Skeletal muscle cell (primary cell): ENCODE results near the gene MSI2.

Source experiments
- DNase-seq: peaks from one replicate; pipeline ENCODE4 v3.0.0-alpha.2; 2010; ENCODE audit warnings: low read depth
- H3K4me3 ChIP-seq: 2 replicates; pipeline ENCODE4 v1.5.1; 2011; ENCODE audit warnings: low read depth, mild to moderate bottlenecking, control low read depth, low read length, moderate library complexity

MSI2 gene

DNA sequence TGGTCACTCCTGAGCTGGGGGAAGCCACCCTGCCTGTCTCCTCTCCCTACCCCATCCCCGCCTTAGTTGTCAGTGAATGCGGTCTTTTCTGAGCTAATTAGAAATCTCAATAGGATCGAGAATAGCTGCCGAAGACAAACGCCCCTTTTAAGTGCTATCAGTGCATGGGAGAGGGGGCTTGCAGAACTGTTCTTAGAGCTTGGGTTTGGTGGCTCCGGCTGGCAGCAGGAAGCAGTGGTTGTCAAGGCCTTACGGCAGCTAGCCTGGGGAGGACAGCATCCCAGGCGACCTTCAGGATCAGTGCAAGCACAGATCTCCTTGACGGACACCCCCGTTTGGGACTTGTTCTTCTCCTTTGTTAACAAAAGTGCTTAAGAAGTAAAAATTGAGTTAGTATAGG, 293.7 kb downstream of the MSI2 start:
- no peak for DNase-seq
- H3K4me3 ChIP-seq = no peak overlapping the region

DNA sequence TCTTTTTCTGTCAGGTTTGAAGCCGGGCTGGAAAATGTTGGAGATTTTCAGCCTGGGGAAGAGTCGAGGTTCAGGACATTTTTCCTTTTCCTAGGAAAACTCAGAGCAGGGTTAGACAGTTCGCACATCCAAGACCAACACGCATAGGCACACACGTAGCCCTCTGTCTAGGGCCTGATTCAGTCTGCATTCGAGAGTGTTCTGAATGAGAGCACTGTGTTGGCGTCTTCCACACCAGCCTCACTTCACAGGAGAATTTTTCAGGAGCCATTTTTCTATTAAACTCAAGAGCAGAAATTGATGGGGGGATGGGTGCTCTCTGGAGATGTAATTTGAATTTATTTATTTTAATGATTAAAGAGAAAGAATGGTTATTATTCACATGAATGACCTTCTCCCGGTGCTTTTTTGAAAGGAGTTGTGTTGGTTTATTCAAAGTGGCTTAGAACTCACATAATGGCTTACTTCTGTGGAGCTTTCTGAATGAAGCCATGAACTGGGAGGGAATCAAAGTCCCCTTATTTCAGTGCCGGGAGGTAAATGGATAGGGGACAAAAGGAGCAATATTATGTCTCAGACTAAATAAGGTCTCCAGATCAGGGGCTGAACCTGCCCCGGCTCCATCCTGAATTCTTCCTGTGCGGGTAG, 294.5 kb downstream of the MSI2 start:
- H3K4me3 ChIP-seq = no peak overlapping the region
- no peak for DNase-seq

DNA sequence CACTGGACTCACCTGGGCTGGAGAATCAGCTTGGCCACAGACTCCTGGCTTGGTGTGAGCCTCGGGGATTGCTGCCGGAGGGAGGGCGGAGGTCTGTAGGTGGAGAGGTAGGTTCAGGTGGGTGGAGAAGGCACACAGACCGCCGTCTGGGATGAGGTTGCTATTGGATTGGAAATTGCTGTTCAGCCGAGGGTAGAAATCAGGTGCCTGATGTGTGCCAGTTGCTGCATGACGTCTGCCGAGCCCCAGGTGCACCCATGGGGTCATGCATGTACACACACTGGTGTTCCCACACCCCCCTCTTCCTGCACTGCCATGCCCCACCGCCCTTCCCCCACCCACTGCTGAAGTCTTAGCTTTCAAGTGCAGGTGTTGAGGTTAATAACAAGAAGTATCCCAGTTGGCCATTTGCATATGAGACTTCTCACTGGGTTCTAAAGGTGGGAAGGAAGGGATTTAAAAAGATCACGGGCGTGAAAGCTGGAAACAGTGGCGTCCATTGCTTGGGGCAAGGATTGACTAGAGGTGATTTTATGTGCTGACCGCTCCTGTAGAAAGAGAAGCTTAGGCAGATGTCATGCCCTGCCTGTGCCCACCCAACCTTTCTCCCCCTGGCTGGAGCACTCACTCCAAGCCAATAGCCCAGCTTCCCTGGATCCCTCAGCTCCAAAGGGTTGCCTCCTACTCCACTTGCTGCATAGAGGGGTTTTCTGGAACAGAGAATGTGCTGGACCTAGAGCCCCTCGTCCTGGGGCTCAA, 295.2 kb downstream of the MSI2 start:
- no peak overlapping the region for H3K4me3 ChIP-seq
- DNase-seq = no peak

DNA sequence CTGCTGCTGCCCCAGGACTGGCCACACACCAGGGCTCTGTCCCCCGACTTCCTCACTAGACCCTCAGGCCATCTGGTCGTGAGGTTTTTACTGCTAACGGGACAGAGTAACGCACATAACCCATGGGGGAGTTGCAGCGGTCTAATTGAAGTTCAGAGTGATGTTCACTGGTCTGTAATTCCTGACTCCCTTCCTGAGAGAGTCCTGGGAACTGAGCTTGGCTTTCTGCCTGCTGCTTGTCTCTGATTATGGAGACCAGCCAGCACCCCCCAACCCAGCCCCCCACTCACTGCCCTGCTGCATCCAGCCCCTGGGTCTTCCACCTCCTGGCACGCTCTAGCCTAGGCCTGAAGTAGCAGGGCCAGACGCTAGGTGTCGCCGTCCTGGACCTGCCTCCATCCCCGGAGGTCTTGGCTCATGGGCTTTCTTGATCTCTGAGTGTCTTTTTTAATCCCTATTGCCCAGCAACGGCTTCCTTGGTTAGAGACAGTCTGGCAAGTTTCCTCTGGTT, 295.8 kb downstream of the MSI2 start:
- no peak for DNase-seq
- no peak overlapping the region for H3K4me3 ChIP-seq

DNA sequence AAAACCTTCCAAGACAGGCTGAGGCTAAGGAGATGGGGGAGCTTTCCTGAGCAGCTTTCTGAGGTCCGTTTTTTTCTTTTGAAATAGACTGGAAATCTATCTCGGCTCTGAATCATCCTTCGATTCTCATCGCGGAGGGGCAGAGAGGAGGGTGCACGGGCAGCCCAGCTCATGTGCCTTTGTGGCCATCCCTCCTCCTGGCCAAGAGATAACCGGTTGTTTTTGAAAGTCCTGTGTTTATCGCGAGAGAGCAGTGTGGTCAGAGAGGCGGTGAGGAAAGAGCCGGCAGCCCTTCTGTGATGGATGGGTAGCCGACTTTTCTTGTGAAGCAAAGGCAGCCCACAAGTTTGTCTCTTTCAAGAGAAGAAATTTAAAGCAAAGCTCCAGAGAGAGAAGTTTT, 297.2 kb downstream of the MSI2 start:
- DNase-seq = no peak

DNA sequence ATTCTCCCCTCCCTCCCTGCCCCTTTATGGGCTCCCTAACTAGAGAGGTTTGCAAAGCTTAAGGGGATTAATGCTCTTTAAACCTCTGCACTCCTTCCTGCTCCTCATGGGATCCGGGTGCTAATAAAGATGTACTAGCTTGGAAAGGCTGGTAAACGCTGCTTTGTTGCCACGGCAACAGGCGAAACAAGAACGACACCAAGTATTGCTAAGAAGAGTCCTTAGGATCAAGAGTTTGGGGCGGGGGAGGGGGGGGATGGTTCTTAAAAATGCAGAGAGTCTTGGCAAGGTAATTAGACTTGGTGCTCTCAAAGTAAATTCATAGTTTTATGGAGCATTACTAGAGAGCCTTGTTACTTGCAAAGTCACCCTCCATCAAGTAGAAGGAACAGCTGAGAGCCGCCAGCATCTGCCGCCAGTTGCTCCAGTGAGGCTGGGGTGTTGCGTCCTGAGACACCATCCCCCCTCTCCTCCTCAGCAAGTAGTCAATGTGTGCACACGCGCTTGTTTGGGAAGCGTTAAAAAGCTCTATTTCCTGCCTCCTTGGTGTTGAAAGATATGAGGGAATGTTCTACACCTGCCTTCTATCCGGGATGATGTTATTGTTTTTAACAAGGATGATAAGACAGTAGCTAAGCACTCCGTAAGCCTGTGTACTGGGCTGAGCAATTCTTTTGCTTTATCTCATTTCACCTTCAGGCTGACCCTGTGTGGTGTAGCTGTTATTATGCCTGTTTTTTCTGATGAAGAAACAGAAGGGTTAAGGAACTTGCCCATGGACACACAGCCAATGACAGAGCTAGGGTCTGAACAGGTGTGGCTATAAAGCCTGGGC, 297.9 kb downstream of the MSI2 start:
- no peak overlapping the region for H3K4me3 ChIP-seq
- DNase-seq = no peak

More for the DNA sequence above, 297.2 kb downstream of the MSI2 start:
- no peak overlapping the region for H3K4me3 ChIP-seq

DNA sequence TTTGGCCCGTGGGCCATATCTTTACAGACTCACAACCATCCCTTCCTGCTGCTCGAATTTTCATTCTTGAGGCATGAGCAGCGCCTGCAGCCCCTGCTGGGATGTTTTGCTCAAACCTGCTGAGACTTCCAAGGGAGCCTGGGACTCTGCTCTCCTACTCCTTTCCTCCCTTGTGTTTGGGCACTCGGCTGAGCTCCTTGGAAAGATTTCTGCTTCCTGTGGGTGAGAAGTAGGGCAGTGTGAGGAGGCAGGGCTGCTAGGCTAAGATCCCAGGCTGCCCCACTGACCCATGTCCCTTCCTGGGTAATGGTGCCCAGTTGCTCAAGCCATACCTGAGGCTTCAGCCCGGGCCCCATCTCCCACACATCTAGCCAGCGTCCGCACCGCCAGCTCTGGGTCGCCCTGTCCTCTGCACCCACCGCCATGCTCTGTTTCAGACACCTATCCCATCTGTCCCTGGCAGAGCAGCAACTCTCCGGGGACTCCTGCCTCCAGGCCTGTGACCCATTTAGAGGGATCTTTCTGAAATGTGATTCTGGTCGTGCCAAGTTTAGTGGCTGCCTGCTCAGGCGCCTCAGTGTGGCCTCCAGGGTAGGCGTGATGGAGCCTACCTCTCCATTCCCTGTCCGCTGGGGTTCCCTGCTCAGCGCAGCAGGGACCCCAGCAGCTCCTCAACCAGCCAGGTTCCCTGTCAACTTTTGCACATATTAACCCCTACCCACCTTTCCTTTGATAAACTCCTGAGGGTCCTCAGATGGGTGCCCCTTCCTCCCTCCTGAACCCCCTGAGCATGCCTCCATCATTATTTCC, 298.7 kb downstream of the MSI2 start:
- no peak for DNase-seq
- no peak overlapping the region for H3K4me3 ChIP-seq

DNA sequence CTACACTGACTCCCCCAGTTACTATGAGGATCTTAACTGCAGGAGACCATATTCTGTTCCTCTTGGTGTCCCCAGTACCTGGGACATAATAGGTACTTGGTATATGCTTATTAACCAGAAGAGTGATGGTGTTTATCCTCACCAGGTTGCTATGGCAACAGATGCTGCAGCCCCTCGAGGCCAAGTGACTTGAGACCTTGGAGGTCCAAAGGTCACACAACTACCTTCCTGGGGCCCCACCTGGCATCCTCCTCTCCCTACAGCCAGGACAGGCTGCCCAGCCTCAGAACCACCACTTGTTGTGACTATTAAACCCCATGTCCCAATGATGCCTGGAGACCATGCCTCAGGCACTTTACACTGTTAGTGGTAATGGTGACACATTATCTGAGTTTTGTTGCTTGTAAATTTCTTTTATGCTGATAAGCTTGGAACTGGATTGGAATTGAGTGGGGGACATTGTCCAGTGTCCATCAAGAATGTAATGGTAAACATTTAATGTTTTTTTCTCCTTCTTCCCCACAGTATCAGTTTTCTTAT, 299.4 kb downstream of the MSI2 start:
- no peak overlapping the region for H3K4me3 ChIP-seq
- no peak for DNase-seq

DNA sequence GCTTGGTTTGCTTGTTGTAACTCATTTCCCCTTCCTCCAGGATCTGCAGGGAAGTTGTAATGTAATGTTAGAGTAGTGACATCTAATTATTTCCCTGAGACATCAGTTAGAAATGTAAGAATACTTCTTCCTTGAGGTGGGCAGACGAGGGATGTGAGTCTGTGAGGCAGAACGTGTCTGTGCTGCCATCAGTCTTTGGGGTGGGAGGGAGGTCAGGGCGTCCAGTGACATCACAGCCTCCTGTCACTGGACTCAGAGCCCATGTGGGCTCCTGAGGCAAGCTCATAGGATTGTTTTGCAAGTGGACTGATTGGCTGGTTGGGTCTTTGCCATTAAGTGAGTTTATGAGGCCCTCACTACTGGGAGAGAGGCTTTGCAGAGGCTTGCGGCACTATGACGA, 300.0 kb downstream of the MSI2 start:
- H3K4me3 ChIP-seq = no peak overlapping the region
- DNase-seq = no peak

DNA sequence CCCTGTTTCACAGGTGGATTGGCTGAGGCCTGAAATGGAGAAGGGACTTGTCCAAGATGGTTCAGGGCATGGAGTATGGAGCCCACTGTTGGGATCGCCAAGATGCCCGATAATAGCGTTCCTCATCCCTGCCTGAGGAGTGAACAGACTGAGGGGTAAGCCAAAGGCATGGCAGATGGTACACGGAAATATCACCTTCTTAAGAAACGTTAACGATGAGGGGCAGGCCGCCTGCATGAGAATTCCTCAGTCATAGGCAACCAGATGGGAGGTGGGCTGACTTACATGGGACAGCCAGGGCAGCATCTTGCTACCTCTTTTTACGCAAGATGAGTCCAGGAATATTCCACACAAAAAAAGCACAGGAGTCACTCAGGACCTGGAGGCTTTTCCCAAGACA, 300.7 kb downstream of the MSI2 start:
- no peak overlapping the region for H3K4me3 ChIP-seq
- DNase-seq = no peak

DNA sequence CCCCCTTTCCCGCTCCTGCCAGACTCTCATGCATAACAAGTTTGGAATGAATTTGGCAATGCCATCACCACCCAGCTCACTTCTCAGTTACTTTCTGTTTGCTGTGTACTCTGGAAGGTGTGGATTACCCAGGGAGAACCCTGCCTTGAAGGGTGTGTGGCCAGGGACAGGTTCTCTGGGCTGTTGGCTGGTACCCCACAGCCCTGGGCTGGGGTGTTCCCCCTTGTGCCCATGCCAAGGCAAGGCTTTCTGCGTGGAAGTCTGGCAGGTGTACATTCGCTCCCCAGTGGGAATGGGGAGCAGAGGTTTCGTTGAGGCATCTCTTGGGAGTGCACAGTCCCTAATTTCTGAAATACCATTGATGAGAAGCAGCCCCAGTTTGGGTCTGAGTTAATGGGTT, 301.1 kb downstream of the MSI2 start:
- H3K4me3 ChIP-seq = no peak overlapping the region
- DNase-seq = no peak

DNA sequence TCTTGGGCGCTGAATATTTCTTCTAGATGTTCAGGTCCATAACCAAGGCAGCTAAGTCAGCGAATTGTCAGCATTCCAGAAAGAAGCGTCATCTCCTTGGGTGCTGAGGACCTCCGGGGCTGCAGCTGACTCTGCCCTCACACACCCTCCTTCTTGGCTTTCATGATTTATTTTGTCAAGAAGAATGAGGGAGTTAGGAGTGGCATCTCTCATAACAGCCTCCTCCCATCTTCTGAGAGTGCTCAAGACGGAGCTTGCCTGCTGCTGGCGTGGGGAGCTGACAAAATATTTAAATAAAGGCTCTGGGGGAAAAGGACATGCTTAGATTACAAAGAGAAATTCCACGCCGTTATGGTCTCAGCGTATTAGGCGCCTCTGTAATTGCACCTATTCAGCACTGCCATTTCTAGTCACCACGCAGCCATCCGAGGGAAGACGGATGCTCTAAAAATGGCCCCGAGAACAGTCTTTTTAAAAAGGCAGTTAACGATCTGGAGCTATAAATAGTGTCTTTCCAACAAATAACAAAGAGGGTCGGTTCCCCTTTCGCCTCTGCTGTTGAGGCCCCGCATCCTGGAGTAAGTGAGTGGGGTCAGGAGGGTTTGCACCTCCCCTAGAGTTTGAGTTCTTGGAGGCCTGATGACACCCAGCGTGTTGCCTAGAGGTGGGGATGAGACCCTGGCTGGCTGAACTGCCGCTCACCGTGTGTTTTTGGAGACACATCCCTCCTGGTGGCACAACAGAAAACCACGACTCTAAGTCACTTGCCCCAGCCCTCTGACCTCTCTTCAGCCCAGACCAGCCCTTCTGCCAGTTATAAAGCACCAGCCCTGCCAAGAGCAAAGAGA, 301.7 kb downstream of the MSI2 start:
- no peak for DNase-seq
- H3K4me3 ChIP-seq = no peak overlapping the region

DNA sequence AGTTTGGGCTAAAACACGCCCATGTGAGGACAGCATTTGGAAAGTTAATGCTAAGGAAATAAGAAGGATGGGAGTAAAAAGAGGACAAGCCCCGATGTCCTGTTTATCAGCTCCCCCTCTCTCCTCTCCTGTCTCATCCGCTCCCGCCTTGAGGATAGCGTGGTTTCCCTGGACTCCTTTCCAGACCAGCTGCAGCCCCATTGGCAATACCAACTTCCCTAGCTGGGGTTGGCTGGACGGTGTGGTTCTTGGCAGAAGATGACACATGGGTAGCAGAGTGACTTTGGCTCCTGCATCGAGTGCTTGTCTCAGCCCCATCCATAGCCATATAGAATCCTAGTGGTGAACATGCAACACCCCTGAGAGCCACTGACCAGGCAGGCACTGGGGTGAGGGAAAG, 302.9 kb downstream of the MSI2 start:
- H3K4me3 ChIP-seq = no peak overlapping the region
- DNase-seq = no peak

DNA sequence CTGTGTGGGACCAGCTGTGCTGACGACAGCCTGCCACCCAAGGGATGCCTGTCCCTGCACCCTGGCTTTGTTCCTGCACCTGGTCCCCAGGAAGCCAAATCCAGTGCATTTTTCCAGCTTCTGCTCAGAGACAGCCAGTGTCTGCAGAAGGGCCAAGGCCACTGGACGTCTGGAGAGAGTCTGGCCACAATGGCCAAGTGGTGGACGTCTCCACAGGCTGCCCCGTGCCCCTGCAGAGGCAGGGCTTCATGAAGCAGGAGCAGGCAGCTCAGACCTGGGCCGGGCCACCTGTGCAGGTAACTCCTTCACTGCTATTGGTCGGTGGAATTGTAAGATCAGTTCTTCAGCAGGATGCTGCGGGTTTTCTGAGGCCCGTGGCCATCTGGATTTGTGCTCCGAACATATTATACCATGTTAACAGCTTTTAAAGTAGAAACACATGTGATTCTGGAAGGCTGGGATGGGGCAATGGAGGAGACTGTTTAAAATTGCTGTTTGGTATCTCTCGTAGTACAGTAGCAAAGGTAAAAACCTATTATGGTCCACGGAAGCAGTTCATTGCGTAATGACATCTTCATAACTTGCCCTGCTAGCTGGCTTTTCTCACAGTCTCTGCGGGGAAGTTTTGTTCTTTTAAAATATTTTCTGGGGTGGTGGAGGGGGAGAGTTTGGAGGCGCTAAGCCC, 303.5 kb downstream of the MSI2 start:
- H3K4me3 ChIP-seq = no peak overlapping the region
- no peak for DNase-seq

DNA sequence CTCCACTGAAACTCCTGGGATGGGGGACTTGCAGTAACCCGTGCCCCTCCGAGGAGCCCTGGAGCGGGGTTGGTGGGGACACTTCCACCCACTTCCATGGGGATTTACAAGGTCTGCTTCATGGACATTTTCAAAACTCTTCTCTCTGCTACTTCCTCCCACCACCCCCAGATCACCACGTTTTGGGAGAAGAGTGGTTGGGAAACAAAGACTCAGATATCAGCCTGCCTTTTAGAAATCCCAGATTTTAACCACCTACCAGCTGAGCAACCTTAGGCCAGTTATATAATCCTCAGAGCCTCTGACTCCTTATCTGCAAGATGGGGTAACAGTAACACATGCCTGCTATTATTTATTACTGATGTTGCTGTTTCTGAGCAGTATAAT, 304.0 kb downstream of the MSI2 start:
- no peak overlapping the region for H3K4me3 ChIP-seq
- DNase-seq = no peak

DNA sequence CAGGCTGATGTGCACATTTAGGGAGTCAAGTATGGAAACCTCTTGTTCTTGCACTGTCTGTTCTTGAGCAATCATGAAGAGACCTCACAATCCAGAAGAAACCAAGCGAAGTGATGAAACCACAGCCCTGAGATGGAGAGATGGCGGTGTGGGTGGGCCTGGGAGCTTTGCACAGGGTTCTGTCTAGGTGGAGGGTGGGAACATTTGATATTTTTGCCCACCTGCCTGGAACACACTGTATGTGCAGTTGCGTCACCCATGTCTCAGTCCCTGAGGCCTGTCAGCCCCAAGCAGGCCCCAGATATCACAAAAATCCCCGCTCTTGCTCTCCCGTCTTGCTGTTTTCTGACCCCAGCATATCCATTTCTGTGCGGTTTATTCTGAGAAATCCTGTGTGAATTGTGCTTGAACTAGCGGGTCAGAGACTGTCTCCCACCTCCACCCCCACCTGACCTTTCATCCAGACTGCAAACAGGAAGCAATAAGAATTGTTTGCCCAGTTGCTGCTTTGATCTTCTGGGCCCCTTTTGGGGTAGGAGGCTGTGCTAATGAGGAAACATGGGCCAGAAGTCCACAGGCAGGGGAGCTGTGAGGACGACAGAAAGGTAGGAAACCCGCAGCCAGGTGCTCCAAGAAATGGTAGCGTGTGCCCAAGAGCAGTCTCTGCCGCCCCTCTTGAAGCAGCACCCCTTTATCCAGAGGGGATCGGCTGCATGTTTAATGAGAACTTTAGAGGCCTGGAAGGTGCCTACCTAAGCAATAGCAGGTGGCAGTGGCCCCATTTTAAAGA, 304.9 kb downstream of the MSI2 start:
- H3K4me3 ChIP-seq = no peak overlapping the region

DNA sequence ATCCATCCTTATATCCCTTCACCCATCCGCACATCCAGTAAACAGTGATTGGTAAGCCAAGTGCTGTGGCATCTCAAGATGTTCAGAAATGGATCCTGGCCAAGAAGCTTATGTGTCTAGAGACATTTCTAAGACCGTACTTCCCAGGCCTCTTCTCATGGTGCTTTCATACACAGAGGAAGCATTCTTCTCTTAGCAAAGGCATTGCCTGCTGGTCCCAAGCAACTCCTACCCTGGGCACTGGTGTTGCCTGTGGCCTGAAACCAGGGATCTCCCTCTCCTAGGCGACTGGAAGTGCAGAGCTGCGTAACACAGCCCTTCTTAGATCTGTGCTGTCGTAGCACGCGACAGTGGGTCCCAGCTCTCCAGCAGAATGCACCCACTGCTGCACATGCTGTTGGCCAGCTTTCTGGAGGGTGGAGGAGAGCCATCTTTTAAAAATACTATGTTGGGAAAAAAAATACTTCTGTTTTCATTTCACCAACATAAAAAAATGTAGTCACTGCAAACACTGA, 305.9 kb downstream of the MSI2 start:
- no peak for DNase-seq

More for the DNA sequence above, 304.9 kb downstream of the MSI2 start:
- DNase-seq = no peak

More for the DNA sequence above, 305.9 kb downstream of the MSI2 start:
- H3K4me3 ChIP-seq = no peak overlapping the region
